HepG2 (cell line): ENCODE measurements around the gene MAP3K3.

ENCODE experiments used
- BCL6 ChIP-seq: IDR thresholded peaks from 2 replicates; pipeline ENCODE4 v1.6.1; 2016; ENCODE audit warnings: missing genetic modification reagents, missing compliant biosample characterization
- CHD2 ChIP-seq: IDR thresholded peaks from 2 replicates; pipeline ENCODE4 v1.6.1; 2011; ENCODE audit warnings: low read depth, low read length, improper control_type of control experiment
- EZH2 ChIP-seq: conservative IDR thresholded peaks from 2 replicates; pipeline ENCODE4 v1.6.1; 2012; ENCODE audit warnings: mild to moderate bottlenecking, low read depth, low read length, moderate library complexity
- FOXM1 ChIP-seq: sonication (generic); formaldehyde crosslinking; IDR thresholded peaks from 2 replicates; pipeline ENCODE4 v1.5.0; 2020; ENCODE audit warnings: missing genetic modification reagents
- NFKBIZ ChIP-seq: IDR thresholded peaks from 2 replicates; pipeline ENCODE4 v1.6.1; 2018; ENCODE audit warnings: missing genetic modification reagents, missing compliant biosample characterization
- SIN3A ChIP-seq: IDR thresholded peaks from 2 replicates; pipeline ENCODE4 v1.6.1; 2011; ENCODE audit warnings: low read depth, mild to moderate bottlenecking, control low read depth, low read length, borderline replicate concordance
- SP2 ChIP-seq: sonication (generic); formaldehyde crosslinking; IDR thresholded peaks from 2 replicates; pipeline ENCODE4 v1.5.1; 2020; ENCODE audit warnings: mild to moderate bottlenecking, missing genetic modification reagents
- TF ChIP-seq, protein P1 (sequence below): sonication (generic); formaldehyde crosslinking; IDR thresholded peaks from 2 replicates; pipeline ENCODE4 v1.4.0; 2020; ENCODE audit warnings: mild to moderate bottlenecking, low read depth, missing genetic modification reagents
- TF ChIP-seq, protein P2 (sequence below): sonication (generic); formaldehyde crosslinking; IDR thresholded peaks from 2 replicates; pipeline ENCODE4 v1.5.0; 2020; ENCODE audit warnings: mild to moderate bottlenecking, missing genetic modification reagents
- TF ChIP-seq, protein P3 (sequence below): sonication (generic); formaldehyde crosslinking; IDR thresholded peaks from 2 replicates; pipeline ENCODE4 v1.8.1; 2023; ENCODE audit warnings: mild to moderate bottlenecking, missing genetic modification reagents

DNA sequence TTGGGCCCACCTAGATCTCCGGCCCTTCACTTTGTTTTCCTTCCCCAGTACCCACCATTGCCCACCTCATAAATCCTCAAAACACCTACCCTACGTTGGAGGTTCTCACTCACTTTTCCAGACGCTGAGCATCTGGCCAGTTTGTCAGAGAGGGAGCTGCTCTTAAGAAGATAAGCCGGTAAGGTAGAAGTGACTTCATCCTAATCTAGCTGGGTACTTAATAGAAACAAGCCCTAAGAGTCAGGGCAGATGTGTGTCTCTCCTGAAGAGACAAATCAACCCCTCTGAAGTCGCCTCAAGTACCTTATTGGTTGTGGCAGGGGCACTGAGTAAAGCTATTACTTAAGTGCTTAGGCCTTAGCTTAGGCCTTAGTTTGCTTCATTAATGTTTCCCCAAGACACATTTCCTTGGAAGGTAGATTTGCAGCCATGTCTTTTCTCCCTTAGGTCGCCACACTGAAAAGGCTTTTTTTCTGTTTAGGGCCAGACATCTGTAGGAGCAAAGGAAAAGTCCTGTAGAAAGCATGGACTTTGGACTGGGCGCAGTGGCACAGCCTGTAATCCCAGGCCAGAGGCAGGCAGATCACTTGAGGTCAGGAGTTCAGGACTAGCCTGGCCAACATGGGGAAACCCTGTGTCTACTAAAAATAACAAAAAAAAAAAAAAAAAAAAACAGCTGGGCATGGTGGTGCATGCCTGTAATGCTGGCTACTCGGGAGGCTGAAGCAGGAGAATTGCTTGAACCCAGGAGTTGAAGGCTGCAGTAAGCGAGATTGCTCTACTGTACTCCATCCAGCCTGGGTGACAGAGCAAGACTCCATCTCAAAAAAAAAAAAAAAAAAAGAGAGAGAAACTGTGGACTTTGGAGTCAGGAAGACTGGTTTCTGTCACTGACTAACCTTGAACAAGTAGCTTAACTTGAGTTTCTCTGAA, 20.5 kb upstream of the MAP3K3 start:
- no peak for TF ChIP-seq SIN3A
- no peak for TF ChIP-seq CHD2
- TF ChIP-seq FOXM1 (CRISPR knock-in tag), result no peak
- no peak for TF ChIP-seq SP2
- TF ChIP-seq, protein P1, sequence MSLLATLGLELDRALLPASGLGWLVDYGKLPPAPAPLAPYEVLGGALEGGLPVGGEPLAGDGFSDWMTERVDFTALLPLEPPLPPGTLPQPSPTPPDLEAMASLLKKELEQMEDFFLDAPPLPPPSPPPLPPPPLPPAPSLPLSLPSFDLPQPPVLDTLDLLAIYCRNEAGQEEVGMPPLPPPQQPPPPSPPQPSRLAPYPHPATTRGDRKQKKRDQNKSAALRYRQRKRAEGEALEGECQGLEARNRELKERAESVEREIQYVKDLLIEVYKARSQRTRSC (CRISPR knock-in tag), result no peak
- TF ChIP-seq EZH2, result no peak
- TF ChIP-seq, protein P2, sequence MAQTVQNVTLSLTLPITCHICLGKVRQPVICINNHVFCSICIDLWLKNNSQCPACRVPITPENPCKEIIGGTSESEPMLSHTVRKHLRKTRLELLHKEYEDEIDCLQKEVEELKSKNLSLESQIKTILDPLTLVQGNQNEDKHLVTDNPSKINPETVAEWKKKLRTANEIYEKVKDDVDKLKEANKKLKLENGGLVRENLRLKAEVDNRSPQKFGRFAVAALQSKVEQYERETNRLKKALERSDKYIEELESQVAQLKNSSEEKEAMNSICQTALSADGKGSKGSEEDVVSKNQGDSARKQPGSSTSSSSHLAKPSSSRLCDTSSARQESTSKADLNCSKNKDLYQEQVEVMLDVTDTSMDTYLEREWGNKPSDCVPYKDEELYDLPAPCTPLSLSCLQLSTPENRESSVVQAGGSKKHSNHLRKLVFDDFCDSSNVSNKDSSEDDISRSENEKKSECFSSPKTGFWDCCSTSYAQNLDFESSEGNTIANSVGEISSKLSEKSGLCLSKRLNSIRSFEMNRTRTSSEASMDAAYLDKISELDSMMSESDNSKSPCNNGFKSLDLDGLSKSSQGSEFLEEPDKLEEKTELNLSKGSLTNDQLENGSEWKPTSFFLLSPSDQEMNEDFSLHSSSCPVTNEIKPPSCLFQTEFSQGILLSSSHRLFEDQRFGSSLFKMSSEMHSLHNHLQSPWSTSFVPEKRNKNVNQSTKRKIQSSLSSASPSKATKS, result no peak
- TF ChIP-seq, protein P3, sequence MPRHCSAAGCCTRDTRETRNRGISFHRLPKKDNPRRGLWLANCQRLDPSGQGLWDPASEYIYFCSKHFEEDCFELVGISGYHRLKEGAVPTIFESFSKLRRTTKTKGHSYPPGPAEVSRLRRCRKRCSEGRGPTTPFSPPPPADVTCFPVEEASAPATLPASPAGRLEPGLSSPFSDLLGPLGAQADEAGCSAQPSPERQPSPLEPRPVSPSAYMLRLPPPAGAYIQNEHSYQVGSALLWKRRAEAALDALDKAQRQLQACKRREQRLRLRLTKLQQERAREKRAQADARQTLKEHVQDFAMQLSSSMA (CRISPR knock-in tag), result no peak
- TF ChIP-seq BCL6 (CRISPR knock-in tag), result no peak
- TF ChIP-seq NFKBIZ (CRISPR knock-in tag), result no peak
